Hepatocyte (in vitro differentiated cells): ENCODE measurements around the gene KXD1.

Source experiments
- CTCF ChIP-seq: fragments of 200-600 bp; sonication (generic); IDR thresholded peaks from 2 replicates; pipeline ENCODE4 v1.5.1; 2016; ENCODE audit warnings: antibody characterized with exemption, mild to moderate bottlenecking; ENCODE audit not compliant: poor library complexity
- EZH2phosphoT487 ChIP-seq: fragments of 200-600 bp; sonication (generic); IDR thresholded peaks from one replicate; pipeline ENCODE4 v1.6.1; 2018; ENCODE audit warnings: antibody characterized with exemption, mild to moderate bottlenecking, low read depth, moderate library complexity; ENCODE audit not compliant: unreplicated experiment, severe bottlenecking

DNA sequence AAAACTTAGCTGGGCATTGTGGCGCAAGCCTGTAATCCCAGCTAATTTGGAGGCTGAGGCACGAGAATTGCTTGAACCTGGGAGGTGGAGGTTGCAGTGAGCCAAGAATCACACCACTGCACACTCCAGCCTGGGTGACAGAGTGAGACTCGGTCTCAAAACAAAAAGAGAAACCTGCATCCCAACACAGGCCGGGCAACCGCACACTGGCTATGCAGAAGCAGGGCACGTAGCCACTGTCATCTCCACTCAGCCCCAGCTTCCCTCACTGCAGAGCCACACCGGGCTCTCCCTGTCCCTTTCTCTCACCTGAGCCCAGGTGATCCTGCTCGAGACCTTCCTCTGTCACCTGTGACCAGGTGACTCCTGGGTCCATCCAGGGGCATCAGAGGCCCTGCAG, 47.5 kb upstream of the KXD1 start:
- no peak for TF ChIP-seq CTCF
- TF ChIP-seq EZH2phosphoT487: no peak
